ENCODE data around the gene NRL. TPM values are rescaled to one million over a fixed set of nuclear protein-coding genes. Genes with fewer than 3 reads are reported as not detected.

Gene NRL
- total and polyA plus RNA-seq, 9 of the 15 experiments (the other 6 are each of a cell fraction or from before 2014, with no cell fraction given): 0.07 to 2.7 (median 1.4) TPM; not detected in 1

GRCh38 chr14:24080888-24081738 lies 33.6 kb downstream of the NRL start (continued):
- TF ChIP-seq RFX1 (IDR thresholded peaks at IDR 0.05): no peak; the same call in 1 of the 2 replicates
- no peak for TF ChIP-seq KDM1A (IDR thresholded peaks at IDR 0.05)
- TF ChIP-seq VEZF1 (CRISPR knock-in tag; IDR thresholded peaks at IDR 0.05): peak; percentile 52
- TF ChIP-seq STAT5A (IDR thresholded peaks at IDR 0.05; ENCODE audit: borderline replicate concordance, low read length): no peak
- TF ChIP-seq NCOA4 (IDR thresholded peaks at IDR 0.05; ENCODE audit: partially characterized antibody): no peak
- TF ChIP-seq, protein P1, sequence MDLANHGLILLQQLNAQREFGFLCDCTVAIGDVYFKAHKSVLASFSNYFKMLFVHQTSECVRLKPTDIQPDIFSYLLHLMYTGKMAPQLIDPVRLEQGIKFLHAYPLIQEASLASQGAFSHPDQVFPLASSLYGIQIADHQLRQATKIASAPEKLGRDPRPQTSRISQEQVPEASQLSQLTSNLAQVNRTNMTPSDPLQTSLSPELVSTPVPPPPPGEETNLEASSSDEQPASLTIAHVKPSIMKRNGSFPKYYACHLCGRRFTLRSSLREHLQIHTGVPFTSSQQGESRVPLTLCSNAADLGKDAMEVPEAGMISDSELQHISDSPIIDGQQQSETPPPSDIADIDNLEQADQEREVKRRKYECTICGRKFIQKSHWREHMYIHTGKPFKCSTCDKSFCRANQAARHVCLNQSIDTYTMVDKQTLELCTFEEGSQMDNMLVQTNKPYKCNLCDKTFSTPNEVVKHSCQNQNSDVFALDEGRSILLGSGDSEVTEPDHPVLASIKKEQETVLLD (IDR thresholded peaks at IDR 0.05): no peak
- no peak for TF ChIP-seq MLLT1 (IDR thresholded peaks at IDR 0.05)
- TF ChIP-seq SRSF3 (IDR thresholded peaks at IDR 0.05; ENCODE audit: insufficient read depth, low read length): no peak
- no peak for TF ChIP-seq NFYB (IDR thresholded peaks at IDR 0.05; ENCODE audit: extremely low read depth, insufficient read length)
- no peak for TF ChIP-seq PPARD (CRISPR knock-in tag; IDR thresholded peaks at IDR 0.05)
- TF ChIP-seq U2AF2 (optimal IDR thresholded peaks at IDR 0.05; ENCODE audit: low read depth, low read length): no peak
- TF ChIP-seq ATF7 (IDR thresholded peaks at IDR 0.05): peak; percentile 32; the same call in 1 of the 2 replicates
- peak; percentile 87; the same call in 1 of the 2 replicates for TF ChIP-seq PHF8 (IDR thresholded peaks at IDR 0.05; ENCODE audit: borderline replicate concordance, low read length)
- no peak for TF ChIP-seq MAZ (CRISPR knock-in tag; conservative IDR thresholded peaks at IDR 0.05 in 1 of 2, IDR thresholded peaks at IDR 0.05 in 1 of 2)
- no peak for TF ChIP-seq ZNF12 (CRISPR knock-in tag; IDR thresholded peaks at IDR 0.05)
- TF ChIP-seq MEIS2 (IDR thresholded peaks at IDR 0.05; ENCODE audit: partially characterized antibody): no peak
- TF ChIP-seq MED1 (CRISPR knock-in tag; IDR thresholded peaks at IDR 0.05; ENCODE audit: borderline replicate concordance): no peak
- TF ChIP-seq ZNF347 (CRISPR knock-in tag; IDR thresholded peaks at IDR 0.05; ENCODE audit: low read depth): no peak
- TF ChIP-seq ZNF197 (CRISPR knock-in tag; IDR thresholded peaks at IDR 0.05; ENCODE audit: low read depth): no peak
- TF ChIP-seq BDP1 (IDR thresholded peaks at IDR 0.05; ENCODE audit: insufficient read depth, insufficient read length): no peak
- TF ChIP-seq ZNF239 (CRISPR knock-in tag; IDR thresholded peaks at IDR 0.05): no peak
- TF ChIP-seq NR1H2 (CRISPR knock-in tag; IDR thresholded peaks at IDR 0.05): no peak
- TF ChIP-seq MYNN (IDR thresholded peaks at IDR 0.05): no peak
- TF ChIP-seq MYNN (CRISPR knock-in tag; IDR thresholded peaks at IDR 0.05): no peak
- no peak for TF ChIP-seq RBM25 (IDR thresholded peaks at IDR 0.05; ENCODE audit: low read depth, low read length, severe bottlenecking)
- peak; percentile 59 for TF ChIP-seq CCNT2 (IDR thresholded peaks at IDR 0.05; ENCODE audit: borderline replicate concordance, extremely low read depth, insufficient read length, low read depth, low read length)
